GM12878 (cell line): ENCODE results near the gene ADGRL3. TPM values are rescaled to one million over a fixed set of nuclear protein-coding genes. Genes with fewer than 3 reads are reported as not detected.
A peak's percentile ranks its signal among the peaks of the same experiment; 100 is the strongest.

Source experiments
- CREM ChIP-seq: IDR thresholded peaks from 2 replicates; pipeline ENCODE4 v1.6.1; 2014; ENCODE audit warnings: antibody characterized with exemption, low read depth
- DPF2 ChIP-seq: fragments of 450-650 bp; IDR thresholded peaks from 2 replicates; pipeline ENCODE4 v1.6.1; 2017; ENCODE audit warnings: mild to moderate bottlenecking
- EP300 ChIP-seq, 2 experiments: fragments of 150-350 bp in 1 of 2; IDR thresholded peaks; 2 replicates each; pipeline ENCODE4 v1.6.1; 2011 to 2012; ENCODE audit warnings: low read depth in 2 of 2, low read length in 2 of 2, borderline replicate concordance in 1 of 2, improper control_type of control experiment in 1 of 2, inconsistent platforms in 1 of 2; ENCODE audit not compliant: control insufficient read depth in 1 of 2
- ESRRA ChIP-seq: IDR thresholded peaks from 2 replicates; pipeline ENCODE4 v1.6.1; 2012; ENCODE audit warnings: mild to moderate bottlenecking, low read length, improper control_type of control experiment
- EZH2 ChIP-seq: IDR thresholded peaks from 2 replicates; pipeline ENCODE4 v1.6.1; 2012; ENCODE audit warnings: low read depth, mild to moderate bottlenecking, control low read depth, inconsistent platforms, low read length, borderline replicate concordance; ENCODE audit not compliant: control insufficient read depth
- GATAD2B ChIP-seq: fragments of 450-650 bp; conservative IDR thresholded peaks from 2 replicates; pipeline ENCODE4 v1.6.1; 2017; ENCODE audit warnings: low read depth, mild to moderate bottlenecking, moderate library complexity
- HDAC2 ChIP-seq: fragments of 200-600 bp; sonication (generic); IDR thresholded peaks from 2 replicates; pipeline ENCODE4 v1.6.1; 2017
- KAT2A ChIP-seq: conservative IDR thresholded peaks from 2 replicates; pipeline ENCODE4 v1.6.1; 2011; ENCODE audit warnings: low read depth, low read length; ENCODE audit not compliant: control insufficient read depth
- MTA2 ChIP-seq: fragments of 450-650 bp; IDR thresholded peaks from 2 replicates; pipeline ENCODE4 v1.6.1; 2016; ENCODE audit warnings: low read depth, mild to moderate bottlenecking, moderate library complexity
- NFXL1 ChIP-seq: fragments of 450-650 bp; IDR thresholded peaks from 2 replicates; pipeline ENCODE4 v1.6.1; 2017; ENCODE audit warnings: antibody characterized with exemption, mild to moderate bottlenecking, borderline replicate concordance
- NR2F1 ChIP-seq: fragments of 450-650 bp; conservative IDR thresholded peaks from 2 replicates; pipeline ENCODE4 v1.6.1; 2017; ENCODE audit warnings: mild to moderate bottlenecking
- PAX5 ChIP-seq: IDR thresholded peaks from 2 replicates; pipeline ENCODE4 v1.6.1; 2011; ENCODE audit warnings: low read depth, low read length, borderline replicate concordance
- RCOR1 ChIP-seq: conservative IDR thresholded peaks from 2 replicates; pipeline ENCODE4 v1.6.1; 2012; ENCODE audit warnings: low read depth, low read length, improper control_type of control experiment
- SP1 ChIP-seq: IDR thresholded peaks from one replicate; pipeline ENCODE4 v1.6.1; 2011; ENCODE audit warnings: low read depth, low read length
- polyA plus RNA-seq, 11 experiments: library from polyadenylated mRNA; depleted of rRNA in 4 of 11; unstranded in 6 of 11; stranded (reverse) in 5 of 11; fragments of >200 nt; fragmentation: Nextera tagmentation in 4 of 11; fragmentation: Illumina TruSeq in 1 of 11; extraction: Ambion mirVana in 4 of 11; extraction: Trizol in 1 of 11; gene quantifications; 1 replicate in 1 of 11; 2 replicates in 10 of 11; pipeline versions ENCODE4 v1.2.1 to v1.2.3, GENCODE V29; 2011 to 2016; ENCODE audit warnings: inconsistent platforms in 2 of 11, missing spikeins in 2 of 11, low read depth in 1 of 11
- total RNA-seq, 4 experiments: library from RNA; depleted of rRNA in 3 of 4; stranded (reverse); fragments of >200 nt in 3 of 4; fragmentation: Illumina TruSeq in 1 of 4; extraction: Trizol in 1 of 4; gene quantifications; 2 replicates each; pipeline versions ENCODE4 v1.2.1 to v1.2.3, GENCODE V29; 2013 to 2021
- TF ChIP-seq, protein P1 (sequence below): fragments of 450-650 bp; IDR thresholded peaks from 2 replicates; pipeline ENCODE4 v1.6.1; 2017; ENCODE audit warnings: mild to moderate bottlenecking, moderate library complexity
- TF ChIP-seq, protein P2 (sequence below): IDR thresholded peaks from 2 replicates; pipeline ENCODE4 v1.6.1; 2012; ENCODE audit warnings: low read depth, low read length, improper control_type of control experiment
- TF ChIP-seq, protein P3 (sequence below): fragments of 450-650 bp; formaldehyde crosslinking; IDR thresholded peaks from 2 replicates; pipeline ENCODE4 v1.5.0; 2022; ENCODE audit warnings: mild to moderate bottlenecking, missing genetic modification characterization
- TF ChIP-seq, protein P4 (sequence below): fragments of 450-650 bp; IDR thresholded peaks from 2 replicates; pipeline ENCODE4 v1.6.1; 2018; ENCODE audit warnings: mild to moderate bottlenecking, low read depth, moderate library complexity; ENCODE audit not compliant: partially characterized antibody

Gene ADGRL3
- total and polyA plus RNA-seq, 10 of the 15 experiments (the other 5 are each of a cell fraction or from before 2014, with no cell fraction given) = 1.1 TPM; not detected in 9

DNA sequence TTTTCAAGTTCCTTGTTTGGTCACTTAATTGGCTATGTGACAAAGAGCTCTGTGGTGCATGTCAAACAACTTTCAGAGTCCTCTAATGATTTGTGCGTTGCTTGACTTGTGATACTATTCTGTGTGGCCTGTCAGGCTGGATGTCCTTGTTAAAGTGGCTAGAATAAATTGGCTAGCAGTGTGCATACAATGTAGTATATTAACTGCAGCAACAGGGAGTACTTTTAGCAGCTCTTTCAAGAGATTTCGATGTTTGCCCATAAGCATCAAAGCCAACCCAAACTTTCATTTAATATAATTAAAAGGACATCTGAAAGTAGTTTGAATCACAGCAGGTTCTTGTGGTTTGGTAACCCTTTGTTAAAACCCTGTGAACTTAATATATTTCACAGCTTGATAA, 718.9 kb downstream of the ADGRL3 start (continued):
- TF ChIP-seq, protein P1, sequence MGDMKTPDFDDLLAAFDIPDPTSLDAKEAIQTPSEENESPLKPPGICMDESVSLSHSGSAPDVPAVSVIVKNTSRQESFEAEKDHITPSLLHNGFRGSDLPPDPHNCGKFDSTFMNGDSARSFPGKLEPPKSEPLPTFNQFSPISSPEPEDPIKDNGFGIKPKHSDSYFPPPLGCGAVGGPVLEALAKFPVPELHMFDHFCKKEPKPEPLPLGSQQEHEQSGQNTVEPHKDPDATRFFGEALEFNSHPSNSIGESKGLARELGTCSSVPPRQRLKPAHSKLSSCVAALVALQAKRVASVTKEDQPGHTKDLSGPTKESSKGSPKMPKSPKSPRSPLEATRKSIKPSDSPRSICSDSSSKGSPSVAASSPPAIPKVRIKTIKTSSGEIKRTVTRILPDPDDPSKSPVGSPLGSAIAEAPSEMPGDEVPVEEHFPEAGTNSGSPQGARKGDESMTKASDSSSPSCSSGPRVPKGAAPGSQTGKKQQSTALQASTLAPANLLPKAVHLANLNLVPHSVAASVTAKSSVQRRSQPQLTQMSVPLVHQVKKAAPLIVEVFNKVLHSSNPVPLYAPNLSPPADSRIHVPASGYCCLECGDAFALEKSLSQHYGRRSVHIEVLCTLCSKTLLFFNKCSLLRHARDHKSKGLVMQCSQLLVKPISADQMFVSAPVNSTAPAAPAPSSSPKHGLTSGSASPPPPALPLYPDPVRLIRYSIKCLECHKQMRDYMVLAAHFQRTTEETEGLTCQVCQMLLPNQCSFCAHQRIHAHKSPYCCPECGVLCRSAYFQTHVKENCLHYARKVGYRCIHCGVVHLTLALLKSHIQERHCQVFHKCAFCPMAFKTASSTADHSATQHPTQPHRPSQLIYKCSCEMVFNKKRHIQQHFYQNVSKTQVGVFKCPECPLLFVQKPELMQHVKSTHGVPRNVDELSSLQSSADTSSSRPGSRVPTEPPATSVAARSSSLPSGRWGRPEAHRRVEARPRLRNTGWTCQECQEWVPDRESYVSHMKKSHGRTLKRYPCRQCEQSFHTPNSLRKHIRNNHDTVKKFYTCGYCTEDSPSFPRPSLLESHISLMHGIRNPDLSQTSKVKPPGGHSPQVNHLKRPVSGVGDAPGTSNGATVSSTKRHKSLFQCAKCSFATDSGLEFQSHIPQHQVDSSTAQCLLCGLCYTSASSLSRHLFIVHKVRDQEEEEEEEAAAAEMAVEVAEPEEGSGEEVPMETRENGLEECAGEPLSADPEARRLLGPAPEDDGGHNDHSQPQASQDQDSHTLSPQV = no peak
- TF ChIP-seq HDAC2 = no peak
- TF ChIP-seq NFXL1 = no peak
- TF ChIP-seq EP300 (IDR thresholded peaks at IDR 0.05; ENCODE audit: borderline replicate concordance in 1 of 2, control insufficient read depth in 1 of 2, low read depth in 2 of 2, low read length in 2 of 2) = no peak
- TF ChIP-seq MTA2 = peak; percentile 99
- TF ChIP-seq PAX5 = no peak
- peak; percentile 71 for TF ChIP-seq DPF2
- no peak for TF ChIP-seq RCOR1
- TF ChIP-seq ESRRA = no peak
- no peak for TF ChIP-seq CREM
- TF ChIP-seq NR2F1 = peak; percentile 48; the same call in 1 of the 2 replicates
- no peak for TF ChIP-seq SP1
- TF ChIP-seq, protein P2, sequence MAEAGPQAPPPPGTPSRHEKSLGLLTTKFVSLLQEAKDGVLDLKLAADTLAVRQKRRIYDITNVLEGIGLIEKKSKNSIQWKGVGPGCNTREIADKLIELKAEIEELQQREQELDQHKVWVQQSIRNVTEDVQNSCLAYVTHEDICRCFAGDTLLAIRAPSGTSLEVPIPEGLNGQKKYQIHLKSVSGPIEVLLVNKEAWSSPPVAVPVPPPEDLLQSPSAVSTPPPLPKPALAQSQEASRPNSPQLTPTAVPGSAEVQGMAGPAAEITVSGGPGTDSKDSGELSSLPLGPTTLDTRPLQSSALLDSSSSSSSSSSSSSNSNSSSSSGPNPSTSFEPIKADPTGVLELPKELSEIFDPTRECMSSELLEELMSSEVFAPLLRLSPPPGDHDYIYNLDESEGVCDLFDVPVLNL = no peak
- TF ChIP-seq, protein P3, sequence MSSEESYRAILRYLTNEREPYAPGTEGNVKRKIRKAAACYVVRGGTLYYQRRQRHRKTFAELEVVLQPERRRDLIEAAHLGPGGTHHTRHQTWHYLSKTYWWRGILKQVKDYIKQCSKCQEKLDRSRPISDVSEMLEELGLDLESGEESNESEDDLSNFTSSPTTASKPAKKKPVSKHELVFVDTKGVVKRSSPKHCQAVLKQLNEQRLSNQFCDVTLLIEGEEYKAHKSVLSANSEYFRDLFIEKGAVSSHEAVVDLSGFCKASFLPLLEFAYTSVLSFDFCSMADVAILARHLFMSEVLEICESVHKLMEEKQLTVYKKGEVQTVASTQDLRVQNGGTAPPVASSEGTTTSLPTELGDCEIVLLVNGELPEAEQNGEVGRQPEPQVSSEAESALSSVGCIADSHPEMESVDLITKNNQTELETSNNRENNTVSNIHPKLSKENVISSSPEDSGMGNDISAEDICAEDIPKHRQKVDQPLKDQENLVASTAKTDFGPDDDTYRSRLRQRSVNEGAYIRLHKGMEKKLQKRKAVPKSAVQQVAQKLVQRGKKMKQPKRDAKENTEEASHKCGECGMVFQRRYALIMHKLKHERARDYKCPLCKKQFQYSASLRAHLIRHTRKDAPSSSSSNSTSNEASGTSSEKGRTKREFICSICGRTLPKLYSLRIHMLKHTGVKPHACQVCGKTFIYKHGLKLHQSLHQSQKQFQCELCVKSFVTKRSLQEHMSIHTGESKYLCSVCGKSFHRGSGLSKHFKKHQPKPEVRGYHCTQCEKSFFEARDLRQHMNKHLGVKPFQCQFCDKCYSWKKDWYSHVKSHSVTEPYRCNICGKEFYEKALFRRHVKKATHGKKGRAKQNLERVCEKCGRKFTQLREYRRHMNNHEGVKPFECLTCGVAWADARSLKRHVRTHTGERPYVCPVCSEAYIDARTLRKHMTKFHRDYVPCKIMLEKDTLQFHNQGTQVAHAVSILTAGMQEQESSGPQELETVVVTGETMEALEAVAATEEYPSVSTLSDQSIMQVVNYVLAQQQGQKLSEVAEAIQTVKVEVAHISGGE = no peak
- TF ChIP-seq EZH2 = no peak
- TF ChIP-seq, protein P4, sequence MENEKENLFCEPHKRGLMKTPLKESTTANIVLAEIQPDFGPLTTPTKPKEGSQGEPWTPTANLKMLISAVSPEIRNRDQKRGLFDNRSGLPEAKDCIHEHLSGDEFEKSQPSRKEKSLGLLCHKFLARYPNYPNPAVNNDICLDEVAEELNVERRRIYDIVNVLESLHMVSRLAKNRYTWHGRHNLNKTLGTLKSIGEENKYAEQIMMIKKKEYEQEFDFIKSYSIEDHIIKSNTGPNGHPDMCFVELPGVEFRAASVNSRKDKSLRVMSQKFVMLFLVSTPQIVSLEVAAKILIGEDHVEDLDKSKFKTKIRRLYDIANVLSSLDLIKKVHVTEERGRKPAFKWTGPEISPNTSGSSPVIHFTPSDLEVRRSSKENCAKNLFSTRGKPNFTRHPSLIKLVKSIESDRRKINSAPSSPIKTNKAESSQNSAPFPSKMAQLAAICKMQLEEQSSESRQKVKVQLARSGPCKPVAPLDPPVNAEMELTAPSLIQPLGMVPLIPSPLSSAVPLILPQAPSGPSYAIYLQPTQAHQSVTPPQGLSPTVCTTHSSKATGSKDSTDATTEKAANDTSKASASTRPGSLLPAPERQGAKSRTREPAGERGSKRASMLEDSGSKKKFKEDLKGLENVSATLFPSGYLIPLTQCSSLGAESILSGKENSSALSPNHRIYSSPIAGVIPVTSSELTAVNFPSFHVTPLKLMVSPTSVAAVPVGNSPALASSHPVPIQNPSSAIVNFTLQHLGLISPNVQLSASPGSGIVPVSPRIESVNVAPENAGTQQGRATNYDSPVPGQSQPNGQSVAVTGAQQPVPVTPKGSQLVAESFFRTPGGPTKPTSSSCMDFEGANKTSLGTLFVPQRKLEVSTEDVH = no peak
- no peak for TF ChIP-seq GATAD2B
- no peak for TF ChIP-seq KAT2A
